ENCODE results near the gene PRRC2B.

DNA sequence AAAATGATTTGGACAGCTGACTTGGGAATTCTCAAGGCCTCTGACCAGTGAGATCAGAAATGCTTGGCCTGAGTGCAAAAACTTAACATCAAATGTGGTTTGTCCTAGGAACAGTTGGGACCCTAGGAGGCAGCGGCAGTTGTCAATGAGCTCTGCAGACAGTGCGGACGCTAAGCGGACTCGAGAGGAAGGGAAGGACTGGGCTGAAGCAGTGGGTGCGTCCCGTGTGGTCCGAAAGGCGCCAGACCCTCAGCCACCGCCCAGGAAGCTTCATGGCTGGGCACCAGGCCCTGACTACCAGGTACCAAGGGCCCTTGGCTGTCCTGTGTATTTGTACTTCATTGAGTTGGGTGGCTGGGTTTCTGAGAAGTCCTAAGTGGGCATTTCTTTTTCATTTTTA lies 65.2 kb downstream of the PRRC2B start:
- TF ChIP-seq, protein P1, sequence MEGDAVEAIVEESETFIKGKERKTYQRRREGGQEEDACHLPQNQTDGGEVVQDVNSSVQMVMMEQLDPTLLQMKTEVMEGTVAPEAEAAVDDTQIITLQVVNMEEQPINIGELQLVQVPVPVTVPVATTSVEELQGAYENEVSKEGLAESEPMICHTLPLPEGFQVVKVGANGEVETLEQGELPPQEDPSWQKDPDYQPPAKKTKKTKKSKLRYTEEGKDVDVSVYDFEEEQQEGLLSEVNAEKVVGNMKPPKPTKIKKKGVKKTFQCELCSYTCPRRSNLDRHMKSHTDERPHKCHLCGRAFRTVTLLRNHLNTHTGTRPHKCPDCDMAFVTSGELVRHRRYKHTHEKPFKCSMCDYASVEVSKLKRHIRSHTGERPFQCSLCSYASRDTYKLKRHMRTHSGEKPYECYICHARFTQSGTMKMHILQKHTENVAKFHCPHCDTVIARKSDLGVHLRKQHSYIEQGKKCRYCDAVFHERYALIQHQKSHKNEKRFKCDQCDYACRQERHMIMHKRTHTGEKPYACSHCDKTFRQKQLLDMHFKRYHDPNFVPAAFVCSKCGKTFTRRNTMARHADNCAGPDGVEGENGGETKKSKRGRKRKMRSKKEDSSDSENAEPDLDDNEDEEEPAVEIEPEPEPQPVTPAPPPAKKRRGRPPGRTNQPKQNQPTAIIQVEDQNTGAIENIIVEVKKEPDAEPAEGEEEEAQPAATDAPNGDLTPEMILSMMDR (IDR thresholded peaks at IDR 0.05; ENCODE audit: low read depth, low read length) = no peak
- TF ChIP-seq EZH2phosphoT487 (IDR thresholded peaks at IDR 0.05; ENCODE audit: low read depth) = no peak
